Central memory CD4-positive, alpha-beta T cell (primary cell): ENCODE data around the gene PCAT6.
"Not testable (repeated sequence)": the region's sequence is repeated elsewhere in the genome, so short reads cannot be mapped to it uniquely, and the experiment has no call there.

Experiments
- DNase-seq: peaks from one replicate; pipeline ENCODE4 v3.0.0; 2022
- total RNA-seq, 3 experiments: gene quantifications; one replicate each; lab custom pipeline; 2026; lab: John Stamatoyannopoulos, UW

Gene PCAT6
- total RNA-seq, result 0 to 1.2 (median 0) reads per million in 3 experiments

DNA sequence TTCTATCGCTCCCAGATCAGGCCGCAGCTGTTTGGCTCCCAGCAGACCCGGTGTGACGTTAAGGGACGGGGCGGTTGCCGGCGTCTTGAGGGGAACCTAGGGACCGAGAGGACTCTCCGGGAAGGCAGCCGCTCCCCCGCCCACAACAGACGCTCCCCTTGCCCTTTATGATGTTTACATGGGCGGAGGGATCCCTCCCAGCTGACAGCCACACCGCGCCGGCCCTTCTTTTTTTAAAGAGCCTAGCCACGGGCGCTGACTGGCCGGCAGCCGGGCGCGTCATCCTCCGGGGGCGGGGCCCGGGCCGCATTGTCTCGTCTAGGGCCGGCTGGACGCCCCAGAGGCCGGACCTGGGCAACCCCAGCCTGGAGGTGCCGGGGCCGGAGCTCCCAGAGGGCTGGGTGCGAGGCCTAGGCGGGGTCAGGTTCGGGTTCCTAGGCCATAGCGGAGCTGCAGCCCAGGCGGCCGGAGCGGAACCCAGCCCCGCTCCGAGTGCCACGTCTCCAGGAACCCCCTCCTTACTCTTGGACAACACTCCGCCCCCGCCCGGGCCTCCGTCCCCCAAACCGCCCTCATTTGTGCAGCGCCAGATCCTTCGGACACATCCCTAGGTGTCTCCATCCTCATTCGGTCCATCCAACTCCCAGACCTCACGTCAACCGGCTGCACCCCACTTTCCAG lies at the start of gene PCAT6:
Gene PCAT6 (plus strand): TSS at position 340 of the 681 bp plus-strand sequence.
- DNase-seq, result peak; percentile 81

- DNase-seq, result no peak
Measured at GRCh38 chr1:202762019-202762418, 48.7 kb upstream of the PCAT6 start.

GRCh38 chr1:202765721-202766120 lies 45.0 kb upstream of the PCAT6 start:
- no peak for DNase-seq

GRCh38 chr1:202770135-202770534 lies 40.6 kb upstream of the PCAT6 start:
- no peak for DNase-seq

DNA sequence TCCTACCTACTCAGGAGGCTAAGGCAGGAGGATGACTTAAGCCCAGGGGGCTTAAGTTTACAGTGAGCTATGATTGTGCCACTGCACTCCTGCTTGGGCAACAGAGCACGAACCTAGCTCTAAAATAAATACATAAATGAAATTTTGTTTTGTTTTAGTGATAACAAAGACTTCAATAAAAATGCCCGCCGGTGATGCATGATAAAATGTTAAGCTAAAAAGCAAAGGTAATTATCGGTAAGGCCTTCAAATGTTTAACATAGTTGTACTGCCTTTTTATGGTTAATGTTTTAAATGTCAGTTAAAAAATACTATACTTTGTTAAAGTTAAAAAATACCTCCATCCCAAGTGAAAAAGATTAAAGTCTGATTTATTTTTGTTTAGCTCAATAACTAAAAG lies 29.6 kb upstream of the PCAT6 start:
- DNase-seq, result no peak

- no peak for DNase-seq
Measured at GRCh38 chr1:202786804-202787203, 23.9 kb upstream of the PCAT6 start.

DNA sequence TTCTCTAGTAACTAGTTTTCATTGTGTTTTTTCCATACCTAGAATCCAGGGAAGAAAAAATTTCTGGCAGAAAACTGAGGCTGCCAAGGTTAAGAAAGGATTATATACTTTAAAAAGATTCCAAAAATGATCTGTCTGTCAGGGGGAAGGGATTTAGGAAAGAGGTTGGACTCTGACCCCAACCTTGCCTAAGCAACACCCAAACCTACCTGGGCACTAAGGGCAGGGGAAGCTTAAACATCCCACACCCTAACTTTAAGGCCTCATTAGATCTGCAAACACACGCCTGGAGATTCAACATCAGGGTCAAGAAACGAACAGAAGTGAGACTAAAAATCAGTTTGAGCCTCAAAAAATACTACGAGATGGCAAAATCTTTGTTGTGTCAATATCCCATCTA lies 22.0 kb upstream of the PCAT6 start:
- no peak for DNase-seq

GRCh38 chr1:202791077-202791747 lies 19.5 kb upstream of the PCAT6 start:
- no peak for DNase-seq

DNA sequence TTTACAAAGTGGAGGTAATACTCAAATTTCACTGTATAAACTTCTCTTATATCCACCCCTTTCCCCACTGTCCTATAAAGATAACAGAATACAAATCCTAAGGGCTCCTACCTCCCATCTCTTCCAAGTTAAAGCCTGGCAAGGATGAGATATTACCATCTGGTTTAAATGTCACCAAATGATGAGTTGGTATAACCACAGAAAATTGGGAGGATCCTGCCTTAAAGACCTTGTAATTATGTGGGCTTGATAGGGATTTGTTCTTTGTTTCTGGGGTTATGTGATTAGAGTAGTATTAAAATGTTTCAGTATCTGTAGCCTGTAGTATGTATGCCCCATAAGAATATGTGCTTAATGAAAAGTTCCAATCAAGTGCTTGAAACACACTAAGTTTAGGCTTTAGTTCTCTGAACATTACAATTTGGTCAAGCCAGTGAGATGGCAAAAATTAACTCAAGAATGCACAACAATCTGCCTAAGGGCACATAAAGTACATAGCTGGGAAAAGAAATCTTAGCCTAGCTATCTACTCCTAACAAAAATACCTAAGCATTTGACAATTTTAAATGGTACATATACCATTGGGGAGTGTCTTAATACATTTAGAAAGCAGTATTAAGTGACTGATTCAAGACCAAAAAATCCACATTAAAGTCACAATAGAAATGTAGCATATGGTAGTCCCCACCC lies 16.6 kb upstream of the PCAT6 start:
- no peak for DNase-seq

- DNase-seq, result not testable (repeated sequence)
Measured at GRCh38 chr1:202794931-202795330, 15.8 kb upstream of the PCAT6 start.

DNA sequence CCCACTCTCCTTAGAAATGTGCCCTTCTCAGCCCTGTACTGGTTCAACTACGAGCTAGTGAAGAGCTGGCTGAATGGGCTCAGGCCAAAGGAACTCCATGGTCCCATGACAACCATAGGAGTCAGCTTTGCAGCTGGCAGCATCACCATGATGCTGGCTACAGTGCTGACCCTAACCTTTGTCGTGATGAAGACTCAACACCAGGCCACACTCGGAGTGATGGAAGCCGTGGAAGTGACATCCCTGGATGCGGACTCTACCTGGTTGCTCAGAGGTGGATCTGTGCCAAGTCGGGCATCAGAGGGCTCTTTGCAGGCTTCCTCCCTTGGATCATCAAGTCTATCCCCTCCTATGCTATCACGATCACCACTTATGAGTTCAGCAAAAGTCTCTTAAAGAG lies 14.1 kb upstream of the PCAT6 start:
- DNase-seq, result no peak

GRCh38 chr1:202798260-202798659 lies 12.5 kb upstream of the PCAT6 start:
- DNase-seq, result no peak

DNA sequence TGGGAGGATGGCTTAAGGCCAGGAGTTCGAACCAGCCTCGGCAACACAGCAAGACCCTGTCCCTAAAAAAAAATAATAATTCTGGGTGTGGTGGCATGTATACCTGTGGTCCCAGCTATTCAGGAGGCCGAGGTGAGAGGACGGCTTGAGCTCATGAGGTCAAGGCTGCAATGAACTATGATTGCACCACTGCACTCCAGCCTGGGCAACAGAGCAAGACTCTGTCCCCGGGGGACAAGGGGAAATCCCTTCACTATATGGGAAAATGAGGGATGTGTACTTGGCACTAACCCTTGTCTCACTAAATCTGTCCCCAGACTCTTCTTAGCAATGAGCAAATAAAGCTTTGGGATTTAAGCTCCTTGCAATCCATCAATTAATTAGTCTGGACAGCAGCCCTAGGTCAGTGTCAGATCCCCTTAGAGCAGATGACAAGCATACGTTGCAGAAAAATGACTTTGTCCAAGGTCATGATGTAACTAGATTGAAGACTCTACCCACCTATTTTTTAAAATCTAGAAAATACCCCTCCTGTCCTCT lies 11.9 kb upstream of the PCAT6 start:
- DNase-seq, result no peak

- no peak for DNase-seq
Measured at GRCh38 chr1:202800742-202801141, 10.0 kb upstream of the PCAT6 start.

GRCh38 chr1:202801175-202801574 lies 9.6 kb upstream of the PCAT6 start:
- no peak for DNase-seq

GRCh38 chr1:202802034-202802433 lies 8.7 kb upstream of the PCAT6 start:
- no peak for DNase-seq

DNA sequence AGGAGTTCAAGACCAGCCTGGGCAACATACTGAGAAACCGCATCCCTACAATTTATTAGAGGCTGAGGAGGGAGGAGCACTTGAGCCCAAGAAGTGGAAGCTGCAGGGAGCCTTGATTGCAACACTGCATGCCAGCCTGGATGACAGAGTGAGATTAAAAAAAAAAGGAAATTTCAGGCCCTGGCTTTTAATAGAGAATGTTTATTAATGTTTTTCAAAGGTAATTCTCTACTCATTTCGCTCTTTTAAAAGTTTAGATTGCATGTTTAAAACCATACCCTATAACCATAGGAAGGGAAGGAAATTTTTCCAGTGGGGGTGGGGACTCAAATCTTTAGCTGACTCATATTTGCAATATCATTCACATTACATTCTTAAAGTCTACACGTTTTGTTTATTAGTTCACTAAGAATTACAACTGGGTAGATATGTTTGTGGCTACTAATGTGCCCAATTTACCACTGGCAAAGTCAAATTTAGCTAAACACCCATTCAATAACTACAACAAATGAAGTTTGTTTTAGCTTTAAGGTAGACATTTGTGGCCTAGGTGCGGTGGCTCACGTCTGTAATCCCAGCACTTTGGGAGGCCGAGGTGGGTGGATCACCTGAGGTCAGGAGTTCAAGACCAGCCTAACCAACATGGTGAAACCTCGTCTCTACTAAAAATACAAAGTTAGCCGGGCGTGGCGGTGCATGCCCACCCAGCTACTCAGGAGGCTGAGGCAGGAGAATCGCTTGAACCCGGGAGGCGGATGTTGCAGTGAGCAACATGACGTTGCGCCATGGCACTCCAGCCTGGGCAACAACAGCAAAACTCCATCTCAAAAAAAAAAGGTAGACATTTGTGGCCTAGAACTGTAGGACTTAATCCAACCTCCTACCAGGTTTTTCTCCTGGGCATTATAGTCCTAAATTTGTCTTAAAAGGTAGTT lies 7.5 kb upstream of the PCAT6 start:
- DNase-seq, result no peak

- DNase-seq, result no peak
Measured at GRCh38 chr1:202804126-202804525, 6.6 kb upstream of the PCAT6 start.

- peak; percentile 6 for DNase-seq
Measured at GRCh38 chr1:202805886-202806844, 4.6 kb upstream of the PCAT6 start.

- peak; percentile 5 for DNase-seq
Measured at GRCh38 chr1:202806845-202807450, 3.8 kb upstream of the PCAT6 start.

DNA sequence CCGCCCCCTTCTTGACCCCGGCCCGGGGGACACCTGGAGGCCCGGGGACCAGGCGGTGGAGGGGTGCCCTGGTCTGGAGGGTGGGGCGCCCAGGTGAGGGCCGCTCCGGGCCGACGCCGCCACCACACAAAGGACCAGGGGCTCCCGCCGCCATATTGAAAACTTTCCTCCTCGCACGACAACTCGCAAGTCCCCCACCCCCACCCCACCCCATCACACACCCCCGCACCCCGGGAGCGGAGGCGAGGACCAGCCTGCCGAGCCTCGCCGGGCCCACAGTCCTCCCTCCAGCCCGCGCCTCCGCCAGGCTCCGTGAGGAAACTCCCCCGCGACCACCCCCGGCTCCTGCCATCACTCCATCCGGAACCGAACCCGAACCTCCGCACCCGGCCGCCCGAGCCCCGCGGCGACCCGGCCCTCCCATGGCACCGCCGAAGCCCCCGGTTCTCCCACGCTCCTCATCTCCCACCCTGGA lies 3.3 kb upstream of the PCAT6 start:
- DNase-seq, result peak; percentile 15
